Activated CD8-positive, alpha-beta memory T cell treated with anti-CD3 and anti-CD28 coated beads, Interleukin-2, amount 50 U/mL, for 4 hours (primary cell): ENCODE results near the gene SLC35E1.
"Not testable (repeated sequence)": the region's sequence is repeated elsewhere in the genome, so short reads cannot be mapped to it uniquely, and the experiment has no call there.

Experiments
- DNase-seq: peaks from one replicate; pipeline ENCODE4 v3.0.0-alpha.2; 2020

The SLC35E1 gene

GRCh38 chr19:16579381-16579780, 7.2 kb upstream of the SLC35E1 start:
- no peak for DNase-seq

- DNase-seq: no peak
Observed at GRCh38 chr19:16577531-16577985, 5.3 kb upstream of the SLC35E1 start.

GRCh38 chr19:16576690-16577530, 4.7 kb upstream of the SLC35E1 start:
- DNase-seq: no peak

GRCh38 chr19:16575861-16576689, 3.9 kb upstream of the SLC35E1 start:
- no peak for DNase-seq

GRCh38 chr19:16575282-16575681, 3.1 kb upstream of the SLC35E1 start:
- DNase-seq: no peak

GRCh38 chr19:16573925-16574324, 1.7 kb upstream of the SLC35E1 start:
- DNase-seq: no peak

GRCh38 chr19:16573296-16573695, 1.1 kb upstream of the SLC35E1 start:
- no peak for DNase-seq

GRCh38 chr19:16571822-16572331, 338 bp downstream of the SLC35E1 start:
- DNase-seq: peak; percentile 45

- no peak for DNase-seq
Observed at GRCh38 chr19:16571283-16571682, 932 bp downstream of the SLC35E1 start.

GRCh38 chr19:16569609-16570320, 2.5 kb downstream of the SLC35E1 start:
- DNase-seq: no peak

- no peak for DNase-seq
Observed at GRCh38 chr19:16566702-16567101, 5.5 kb downstream of the SLC35E1 start.

GRCh38 chr19:16566161-16566560, 6.1 kb downstream of the SLC35E1 start:
- peak; percentile 70 for DNase-seq

GRCh38 chr19:16564842-16565241, 7.4 kb downstream of the SLC35E1 start:
- no peak for DNase-seq

- no peak for DNase-seq
Observed at GRCh38 chr19:16562608-16563025, 9.6 kb downstream of the SLC35E1 start.

GRCh38 chr19:16561382-16561781, 10.8 kb downstream of the SLC35E1 start:
- no peak for DNase-seq

GRCh38 chr19:16559780-16560276, 12.4 kb downstream of the SLC35E1 start:
- no peak for DNase-seq

- no peak for DNase-seq
Observed at GRCh38 chr19:16554776-16555175, 17.4 kb downstream of the SLC35E1 start.

- not testable (repeated sequence) for DNase-seq
Observed at GRCh38 chr19:16551902-16552301, 20.3 kb downstream of the SLC35E1 start.

- no peak for DNase-seq
Observed at GRCh38 chr19:16548956-16549355, 23.3 kb downstream of the SLC35E1 start.

- no peak for DNase-seq
Observed at GRCh38 chr19:16544473-16545231, 27.6 kb downstream of the SLC35E1 start.

GRCh38 chr19:16543734-16544133, 28.5 kb downstream of the SLC35E1 start:
- DNase-seq: not testable (repeated sequence)

GRCh38 chr19:16542910-16543472, 29.2 kb downstream of the SLC35E1 start:
- DNase-seq: no peak
